ENCODE measurements around the gene ADIPOR2.

DNA sequence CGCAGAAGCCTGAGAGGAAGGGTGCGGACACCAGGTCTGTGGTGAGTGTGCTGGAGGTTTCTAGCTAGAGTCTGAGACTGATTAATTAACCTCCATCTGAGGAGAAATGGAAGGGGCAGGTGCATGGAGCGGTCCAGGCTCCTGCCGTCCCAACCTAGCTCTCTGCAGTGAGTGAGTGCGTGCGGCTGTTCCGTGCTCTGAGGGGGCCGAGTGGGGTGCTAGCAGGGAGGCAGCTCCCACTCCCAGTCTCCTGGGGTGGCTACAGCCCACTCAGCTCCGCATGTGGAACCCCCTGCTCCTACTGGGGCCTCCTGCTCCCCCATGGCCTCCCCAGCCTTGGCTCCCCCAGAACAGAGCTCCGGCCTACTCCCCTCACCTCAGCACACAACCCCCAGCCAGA, 132.4 kb downstream of the ADIPOR2 start:
- TF ChIP-seq POLR2A (IDR thresholded peaks at IDR 0.05; ENCODE audit: low read depth): no peak
- TF ChIP-seq, protein P1, sequence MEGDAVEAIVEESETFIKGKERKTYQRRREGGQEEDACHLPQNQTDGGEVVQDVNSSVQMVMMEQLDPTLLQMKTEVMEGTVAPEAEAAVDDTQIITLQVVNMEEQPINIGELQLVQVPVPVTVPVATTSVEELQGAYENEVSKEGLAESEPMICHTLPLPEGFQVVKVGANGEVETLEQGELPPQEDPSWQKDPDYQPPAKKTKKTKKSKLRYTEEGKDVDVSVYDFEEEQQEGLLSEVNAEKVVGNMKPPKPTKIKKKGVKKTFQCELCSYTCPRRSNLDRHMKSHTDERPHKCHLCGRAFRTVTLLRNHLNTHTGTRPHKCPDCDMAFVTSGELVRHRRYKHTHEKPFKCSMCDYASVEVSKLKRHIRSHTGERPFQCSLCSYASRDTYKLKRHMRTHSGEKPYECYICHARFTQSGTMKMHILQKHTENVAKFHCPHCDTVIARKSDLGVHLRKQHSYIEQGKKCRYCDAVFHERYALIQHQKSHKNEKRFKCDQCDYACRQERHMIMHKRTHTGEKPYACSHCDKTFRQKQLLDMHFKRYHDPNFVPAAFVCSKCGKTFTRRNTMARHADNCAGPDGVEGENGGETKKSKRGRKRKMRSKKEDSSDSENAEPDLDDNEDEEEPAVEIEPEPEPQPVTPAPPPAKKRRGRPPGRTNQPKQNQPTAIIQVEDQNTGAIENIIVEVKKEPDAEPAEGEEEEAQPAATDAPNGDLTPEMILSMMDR (IDR thresholded peaks at IDR 0.05): no peak
- TF ChIP-seq POLR2AphosphoS5 (IDR thresholded peaks at IDR 0.05): no peak
- TF ChIP-seq EP300 (IDR thresholded peaks at IDR 0.05): no peak

Measured in esophagus muscularis mucosa (tissue), 4 donors.